HG02642 (cell line): ENCODE data around the gene ITPKB.
A peak's percentile ranks its signal among the peaks of the same experiment; 100 is the strongest.

Source experiments
- ATAC-seq: cut with Tn5 transposase; IDR thresholded peaks from one replicate; pipeline ENCODE4 v1.9.1; 2021; ENCODE audit warnings: mild to moderate bottlenecking; ENCODE audit not compliant: unreplicated experiment, poor library complexity

Gene ITPKB

DNA sequence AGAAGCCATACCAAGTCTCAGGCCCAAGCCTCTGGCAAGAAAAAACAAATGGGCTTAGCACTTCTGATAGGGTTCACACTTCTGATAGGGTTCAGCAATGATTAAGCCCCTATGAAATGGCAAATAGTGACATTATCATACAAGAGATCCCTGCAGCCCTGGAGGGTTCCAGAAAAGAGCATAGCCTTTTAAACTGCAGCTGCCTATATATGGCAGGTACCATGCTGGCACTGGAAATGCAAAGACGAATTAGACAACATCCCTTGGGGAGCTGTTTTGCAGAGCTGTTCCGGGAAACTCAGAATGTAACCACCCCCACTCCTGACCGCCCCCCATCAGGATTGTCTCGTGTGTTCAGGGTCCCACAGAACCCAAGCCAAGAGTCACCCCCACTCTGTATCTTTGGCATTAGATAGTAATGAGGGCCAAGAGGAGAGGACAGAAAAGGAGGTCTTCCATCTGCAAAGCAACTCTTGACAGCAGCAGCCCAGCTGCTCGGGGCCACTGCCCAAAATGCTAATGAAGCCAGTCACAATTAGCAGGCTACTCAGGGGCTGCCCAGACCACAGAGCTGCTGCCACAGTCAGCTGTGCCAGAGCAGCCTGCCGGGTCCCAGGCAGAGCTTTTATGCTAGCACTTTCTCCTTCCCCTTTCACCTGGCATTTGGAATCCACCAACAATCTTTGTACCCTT is 50.9 kb downstream of the ITPKB start:
- no peak for ATAC-seq

DNA sequence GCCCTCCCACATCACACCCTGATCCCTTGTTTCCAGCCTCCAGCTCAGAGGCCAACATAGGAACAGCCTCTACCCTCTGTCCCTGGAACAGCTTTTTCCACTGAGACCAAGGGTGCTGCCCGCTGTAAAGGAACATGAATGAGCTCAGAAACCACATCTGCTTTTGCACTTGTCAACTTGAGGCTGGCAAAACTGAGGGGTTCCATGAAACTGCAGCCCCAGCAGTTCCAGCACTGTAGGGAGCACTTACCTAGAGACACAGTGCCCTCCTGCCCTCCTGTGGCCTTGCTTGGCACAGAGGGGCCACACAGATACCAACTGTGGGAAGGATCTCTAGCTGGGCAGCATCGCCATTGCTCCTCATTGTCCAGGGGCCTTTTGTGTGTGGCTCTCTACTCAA is 51.7 kb downstream of the ITPKB start:
- ATAC-seq: no peak

DNA sequence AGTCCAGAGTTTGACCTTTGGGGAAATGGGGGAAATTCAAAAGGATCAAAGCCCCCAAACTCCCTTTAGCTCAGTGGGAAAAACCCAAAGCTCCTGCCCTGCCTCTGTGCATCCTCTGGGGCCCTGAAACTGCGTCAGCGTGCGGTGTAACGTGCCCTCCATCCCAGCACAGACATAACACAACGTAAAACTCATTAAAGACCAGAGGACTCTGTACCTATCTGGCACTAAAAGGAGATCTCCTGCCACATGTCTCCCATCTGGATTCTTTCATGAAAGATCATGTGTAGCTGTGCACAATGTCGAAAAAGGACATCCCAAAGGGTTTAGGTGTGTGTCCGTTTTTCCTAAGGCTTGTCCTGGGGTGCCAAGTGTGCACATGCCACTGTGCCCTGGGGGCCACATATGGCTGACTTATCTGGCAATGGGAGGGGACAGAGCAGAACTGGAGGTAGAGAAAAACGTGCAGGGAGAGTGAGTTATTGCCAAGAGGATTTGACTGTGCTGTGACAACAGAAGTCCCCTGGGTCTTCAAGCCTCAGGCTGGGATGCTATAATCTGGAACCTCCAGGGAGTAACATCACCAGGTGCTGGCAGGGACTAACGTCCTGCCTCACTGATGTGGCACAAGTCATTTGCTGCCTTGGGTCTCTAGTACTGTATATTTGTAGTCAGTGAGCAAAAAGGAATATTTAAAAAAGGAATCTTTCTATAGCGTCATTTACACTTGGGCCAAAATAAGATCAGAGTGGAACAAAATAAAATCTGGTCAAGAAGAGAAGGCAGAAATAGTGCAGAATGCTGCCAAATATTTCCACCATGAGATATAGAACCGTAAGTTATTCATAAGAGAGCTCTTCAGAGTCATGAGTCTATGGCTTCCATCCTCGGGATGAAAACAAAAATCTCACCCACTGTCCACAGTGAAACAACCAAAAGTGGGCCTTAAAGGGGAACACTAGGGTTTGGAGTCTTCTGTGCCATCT is 52.3 kb downstream of the ITPKB start:
- ATAC-seq: no peak

DNA sequence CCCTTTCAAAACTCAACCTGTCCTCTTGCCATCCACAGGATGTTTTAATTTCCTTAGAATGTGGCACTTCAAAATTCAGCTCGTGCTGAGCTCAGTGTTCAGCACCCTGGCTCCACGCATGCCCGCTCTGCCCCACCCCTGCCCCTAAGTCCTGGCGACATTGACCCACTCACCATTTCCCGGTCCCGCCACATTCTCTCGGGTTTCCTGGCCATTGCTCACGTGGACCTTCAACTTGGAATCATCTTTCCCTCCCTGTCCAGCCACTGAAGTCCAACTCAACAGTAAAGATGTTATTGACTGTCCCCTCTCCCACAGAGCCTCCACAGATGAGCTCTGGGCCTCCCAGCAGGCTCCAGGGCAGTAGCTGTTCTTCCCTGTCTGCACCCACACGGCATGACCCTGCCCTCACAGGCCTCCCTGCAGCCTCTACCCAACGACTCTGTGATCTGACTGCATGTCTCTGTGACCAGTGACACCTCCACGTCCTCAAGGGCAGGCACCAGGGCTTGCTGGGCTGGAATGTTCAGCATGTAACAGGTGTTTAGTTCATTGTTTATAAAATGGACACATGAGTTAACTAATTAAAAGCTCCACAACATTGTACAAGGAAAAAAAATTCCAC is 53.8 kb downstream of the ITPKB start:
- ATAC-seq: no peak

DNA sequence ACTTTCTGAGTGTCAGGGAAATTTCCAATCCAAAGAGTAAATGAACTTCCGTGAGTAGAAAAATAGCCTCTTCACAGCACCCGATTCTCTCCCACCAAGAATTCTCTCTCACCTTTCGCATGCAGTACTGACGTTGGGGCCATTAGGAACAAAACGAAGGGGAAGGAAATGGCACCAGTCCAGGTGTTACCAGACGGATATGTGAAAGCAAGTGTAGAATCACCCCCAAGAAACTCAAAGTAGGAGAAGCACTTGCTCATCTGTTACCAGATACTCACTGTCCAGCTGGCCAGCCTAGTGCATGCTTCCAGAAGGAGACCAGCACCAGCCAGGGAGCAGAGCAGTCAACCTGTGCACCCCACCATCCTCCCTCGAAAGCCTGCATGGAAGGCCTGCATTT is 55.1 kb downstream of the ITPKB start:
- ATAC-seq: no peak

DNA sequence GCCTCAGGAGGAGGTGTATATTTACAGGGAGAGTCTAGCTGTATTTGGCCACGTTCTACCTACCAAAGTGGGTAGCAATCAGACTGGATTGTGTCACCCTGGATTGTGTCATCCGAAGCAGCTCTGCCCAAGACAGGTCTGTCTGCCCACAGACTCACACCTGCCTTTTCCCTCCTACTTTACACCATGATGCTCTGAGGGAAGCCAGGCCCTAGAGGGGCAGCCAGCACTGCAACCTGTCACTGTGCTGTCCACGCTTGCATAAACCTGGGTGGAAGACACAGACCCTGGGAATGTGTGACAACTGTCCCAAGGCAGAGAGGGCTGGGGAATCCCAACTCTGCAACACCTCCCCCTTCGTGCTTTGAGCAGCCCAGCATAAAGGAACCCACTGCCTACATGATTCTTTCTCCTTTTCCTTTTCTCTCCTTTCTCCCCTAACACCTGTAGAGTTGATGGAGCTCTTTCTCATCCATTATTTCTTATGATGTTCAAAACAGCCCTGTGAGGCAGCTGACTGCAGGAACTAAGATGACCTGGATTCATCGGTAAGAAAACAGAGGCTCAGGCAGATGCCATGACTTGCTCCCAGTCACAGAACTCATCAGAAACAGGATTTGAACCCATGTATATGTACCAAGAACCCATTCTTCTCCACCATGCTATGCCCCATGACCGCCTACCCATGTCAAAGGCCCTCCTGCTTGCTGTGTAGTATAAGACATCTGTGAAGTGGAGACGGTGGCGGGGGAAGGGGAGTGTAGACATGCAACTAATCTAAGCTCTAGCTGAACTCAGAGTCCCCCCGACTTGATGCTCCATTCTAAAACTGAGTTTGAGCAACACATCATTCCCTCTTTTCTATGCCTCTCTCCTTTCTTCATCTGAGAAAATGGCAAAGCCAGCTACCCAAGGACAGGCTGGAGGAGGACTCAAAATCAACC is 55.9 kb downstream of the ITPKB start:
- ATAC-seq: no peak

DNA sequence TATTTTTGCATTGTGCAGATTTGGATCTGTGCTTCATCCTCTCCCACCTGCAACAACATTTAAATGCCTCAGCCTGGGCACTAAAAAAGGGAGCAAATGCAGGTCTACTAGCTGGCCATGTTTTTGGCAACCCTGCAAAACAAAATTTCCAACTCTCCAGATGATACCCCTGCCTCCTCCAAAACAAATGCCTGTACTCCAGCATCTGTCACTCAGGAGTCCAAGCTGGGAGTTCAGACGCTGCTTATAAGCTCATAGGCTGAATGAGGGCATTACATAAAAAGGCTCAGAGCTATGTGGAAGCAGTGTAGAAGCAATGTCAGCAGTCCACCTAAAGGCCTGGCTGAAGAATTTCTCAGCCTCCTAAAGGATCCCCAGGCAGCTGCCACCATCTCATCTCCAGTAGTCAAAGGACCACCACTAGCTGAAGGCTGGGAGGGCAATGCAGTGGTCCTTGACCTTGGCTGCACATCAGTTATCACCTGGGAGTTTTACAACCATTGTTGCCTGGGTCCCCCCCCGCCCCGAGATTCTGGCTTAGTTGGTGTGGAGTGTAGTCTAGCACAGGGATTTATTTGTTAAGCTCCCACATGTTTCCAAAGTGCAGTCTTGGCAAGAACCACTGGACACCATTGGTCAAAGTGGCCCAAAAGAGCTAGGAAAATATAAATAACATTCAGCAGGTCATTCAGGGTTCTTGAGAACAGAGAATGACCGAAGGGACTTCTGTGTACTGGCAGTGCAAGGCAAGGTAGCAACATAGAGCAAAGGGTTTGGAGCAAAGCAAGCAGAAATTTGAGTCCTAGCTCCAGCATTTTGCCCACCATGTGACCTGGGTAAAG is 57.2 kb downstream of the ITPKB start:
- no peak for ATAC-seq

DNA sequence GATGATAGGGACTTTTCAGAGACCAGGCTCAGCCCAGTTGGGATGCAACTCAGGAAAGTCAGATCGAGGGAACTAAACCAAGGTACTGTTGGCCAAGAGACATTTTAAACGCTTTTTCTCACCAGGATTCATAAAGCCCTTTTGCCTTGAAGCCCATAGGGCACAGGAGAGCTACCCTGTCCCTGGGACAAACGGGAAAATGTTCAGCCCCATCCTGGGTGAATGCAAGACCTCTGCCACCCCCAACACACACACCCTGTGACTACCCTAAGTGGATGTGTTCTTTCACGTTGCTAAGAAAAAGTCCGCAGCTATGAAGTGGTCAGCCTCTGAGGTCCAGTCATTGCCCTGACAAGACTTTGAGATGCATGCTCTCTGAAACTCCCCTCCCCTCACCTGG is 58.4 kb downstream of the ITPKB start:
- ATAC-seq: no peak

DNA sequence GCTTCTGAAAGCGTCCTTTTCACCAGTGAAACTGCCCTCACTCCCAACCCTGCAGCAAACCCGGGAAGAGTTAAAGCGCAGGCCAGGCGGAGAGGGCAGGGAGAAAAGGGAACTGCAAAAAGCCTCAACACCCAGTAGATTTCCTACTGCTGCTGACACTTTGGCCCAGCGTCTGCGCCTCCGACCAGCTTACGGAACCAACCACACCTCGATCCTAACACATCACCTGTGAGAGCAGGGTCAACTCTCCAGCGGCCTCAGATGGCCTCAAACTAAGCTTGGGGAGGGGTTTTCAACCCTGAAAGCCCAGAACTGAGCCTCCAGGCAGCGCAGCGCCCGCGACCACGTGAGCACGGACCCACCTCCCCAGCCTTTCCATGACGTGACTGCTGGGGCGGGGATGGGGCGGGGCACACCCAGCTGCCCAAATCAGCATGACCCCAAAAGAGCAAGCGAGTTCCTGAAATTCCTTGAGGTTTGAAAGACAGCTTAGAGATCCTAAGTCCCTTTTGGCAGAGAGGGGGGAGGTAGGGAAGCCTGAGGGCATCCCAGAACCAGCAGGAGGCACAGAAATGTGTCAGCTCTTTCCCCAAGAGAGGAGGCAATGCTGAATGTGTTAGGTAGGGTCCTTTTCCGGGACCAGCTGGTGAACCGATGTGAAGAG is 59.1 kb downstream of the ITPKB start:
- peak; percentile 57 for ATAC-seq

DNA sequence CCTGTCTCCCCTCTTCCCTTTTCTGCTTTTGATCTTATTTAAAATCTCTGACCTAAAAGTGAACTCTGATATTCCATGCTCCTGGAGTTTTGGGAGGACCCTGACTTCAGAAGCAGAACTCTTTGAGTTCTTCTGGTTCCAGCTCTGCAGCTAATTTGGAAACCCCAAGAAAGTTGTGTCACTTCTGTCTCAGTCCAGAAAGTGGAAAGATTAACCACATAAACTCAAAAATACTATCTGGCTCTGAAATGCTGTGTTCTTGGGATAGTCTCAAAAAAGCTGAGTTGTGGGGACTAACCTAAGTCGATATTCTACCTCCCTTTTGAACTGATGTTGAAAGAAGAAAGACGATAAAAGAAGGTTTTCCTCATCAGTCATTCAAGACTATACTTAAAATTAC is 59.8 kb downstream of the ITPKB start:
- no peak for ATAC-seq

DNA sequence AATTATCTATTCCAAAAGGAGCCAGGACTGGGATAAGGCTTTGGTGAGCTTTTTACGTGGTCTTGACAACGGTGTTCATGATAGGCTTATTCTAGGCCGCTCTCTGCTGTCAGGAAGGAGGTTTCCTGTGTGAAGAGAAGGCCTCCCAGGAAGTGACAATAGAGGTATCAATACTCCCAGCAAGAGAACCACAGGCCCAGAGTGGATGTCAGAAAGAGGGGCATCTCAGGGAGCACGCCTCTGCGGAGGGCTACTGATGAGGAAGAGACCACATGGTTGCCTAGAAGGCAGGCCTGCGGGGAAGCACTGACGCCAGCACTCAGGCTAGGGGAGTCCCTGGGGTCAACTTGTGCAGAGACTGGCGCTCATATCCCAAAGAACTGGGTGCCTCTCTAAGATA is 60.4 kb downstream of the ITPKB start:
- no peak for ATAC-seq

DNA sequence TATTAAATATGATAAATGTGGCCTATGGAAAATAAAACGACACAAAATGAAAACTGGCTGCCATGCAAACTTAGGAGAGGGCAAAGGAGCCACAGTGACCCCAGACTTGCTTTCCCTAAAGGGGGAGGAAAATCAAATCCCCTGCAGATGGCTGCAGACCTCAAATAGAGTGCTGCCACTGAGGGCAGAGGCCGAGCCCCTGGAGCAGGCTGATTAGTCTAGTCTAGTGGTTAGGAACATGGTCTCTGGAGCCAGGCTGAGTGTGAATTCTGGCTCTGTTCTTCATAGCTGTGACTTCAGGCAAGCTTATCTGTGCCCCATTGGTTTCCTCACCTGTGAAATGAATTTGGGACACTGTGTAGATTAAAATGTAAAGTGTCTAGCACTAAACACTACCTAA is 60.8 kb downstream of the ITPKB start:
- ATAC-seq: no peak

DNA sequence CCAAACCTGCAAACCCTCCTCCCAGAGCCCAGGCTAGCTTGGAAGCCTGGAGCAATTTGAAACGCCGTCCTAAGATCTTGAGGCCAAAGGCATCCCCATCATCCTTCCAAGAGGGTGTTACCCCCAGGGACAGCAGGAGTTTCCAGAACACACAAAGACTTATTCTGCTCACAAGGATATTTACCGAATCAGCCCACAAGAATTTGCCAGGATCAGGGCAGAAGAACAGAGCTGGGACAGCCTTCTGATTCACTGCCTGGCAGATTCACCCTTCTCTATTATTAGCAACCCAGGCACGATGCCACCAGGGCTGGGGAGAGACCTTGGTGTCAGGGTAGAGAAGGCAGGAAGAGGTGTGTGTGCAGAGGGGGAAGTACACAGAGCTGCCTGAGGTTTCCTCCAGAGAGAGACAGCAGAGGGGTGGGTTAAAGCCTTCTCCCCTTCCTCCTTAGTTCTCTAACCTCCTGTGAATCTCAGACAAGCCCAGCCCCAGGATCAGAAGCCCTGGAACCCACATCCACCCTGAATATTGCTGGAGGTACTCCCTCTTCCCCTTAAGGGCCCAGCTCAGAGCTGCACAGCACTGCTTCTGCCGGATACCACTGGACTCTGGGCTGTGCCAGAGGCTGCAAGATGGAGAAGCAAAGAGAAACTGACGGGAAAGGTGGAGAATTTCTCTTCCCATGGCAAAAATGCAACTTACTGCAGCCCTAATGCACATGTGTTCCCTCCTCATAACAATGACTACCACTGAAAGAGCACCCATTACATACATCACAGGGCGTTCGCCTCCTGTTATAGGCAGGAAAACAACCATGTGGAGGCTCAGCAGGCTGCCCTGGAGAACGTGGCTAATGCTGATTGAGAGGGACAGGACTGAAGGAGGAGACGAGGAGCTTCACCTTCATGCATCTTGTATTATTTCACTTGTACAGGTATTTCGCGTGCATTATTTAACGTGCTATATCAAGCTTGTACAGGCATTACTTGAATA is 61.8 kb downstream of the ITPKB start:
- peak; percentile 37 for ATAC-seq

DNA sequence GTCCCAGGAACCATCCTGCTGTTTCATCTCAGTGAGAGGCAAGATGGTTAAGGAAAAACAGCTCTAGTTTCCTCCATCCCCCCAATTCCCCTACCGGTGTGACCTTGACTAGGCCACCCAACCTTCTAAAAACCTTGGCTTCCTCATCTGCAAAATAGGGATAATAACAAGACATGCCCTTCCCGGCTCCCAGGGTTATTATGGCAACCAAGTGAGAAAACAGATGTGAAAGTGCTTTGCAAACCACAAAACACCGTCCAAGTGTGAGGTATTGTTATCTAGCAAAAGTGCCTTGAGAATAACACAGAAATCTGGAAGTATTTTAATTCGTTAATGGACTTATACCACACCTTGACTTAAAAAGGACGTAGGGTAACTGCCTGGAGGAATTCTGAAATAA is 62.7 kb downstream of the ITPKB start:
- ATAC-seq: no peak

DNA sequence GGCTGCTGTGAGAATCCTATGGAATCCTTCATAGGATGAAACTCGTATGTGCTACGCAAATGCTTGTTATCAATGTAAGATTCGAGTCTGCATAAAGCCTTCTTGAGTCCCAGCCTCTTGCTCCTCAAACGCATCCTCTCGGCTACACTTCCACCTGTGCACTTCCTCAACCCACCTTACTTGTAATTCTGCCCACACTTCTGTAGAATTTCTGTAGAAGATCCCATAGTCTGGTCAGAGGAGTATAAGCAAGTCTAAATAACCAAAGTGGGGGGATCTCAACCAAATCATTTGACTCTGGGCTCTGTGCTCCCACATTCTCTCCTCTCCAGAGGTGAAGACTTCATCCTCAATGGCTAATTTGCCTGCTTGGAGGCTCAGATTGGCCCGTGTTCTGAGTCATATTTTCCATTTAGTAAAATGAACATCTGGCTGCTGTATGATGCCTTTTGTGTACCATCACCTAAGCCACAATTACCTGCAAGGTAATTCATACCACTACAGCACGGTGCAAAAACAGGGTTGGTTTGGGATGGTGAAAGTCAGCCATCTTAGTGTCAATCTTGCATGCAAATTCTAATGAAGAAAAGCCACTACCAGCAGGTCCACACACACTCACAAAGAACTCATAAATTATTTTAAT is 63.2 kb downstream of the ITPKB start:
- no peak for ATAC-seq

DNA sequence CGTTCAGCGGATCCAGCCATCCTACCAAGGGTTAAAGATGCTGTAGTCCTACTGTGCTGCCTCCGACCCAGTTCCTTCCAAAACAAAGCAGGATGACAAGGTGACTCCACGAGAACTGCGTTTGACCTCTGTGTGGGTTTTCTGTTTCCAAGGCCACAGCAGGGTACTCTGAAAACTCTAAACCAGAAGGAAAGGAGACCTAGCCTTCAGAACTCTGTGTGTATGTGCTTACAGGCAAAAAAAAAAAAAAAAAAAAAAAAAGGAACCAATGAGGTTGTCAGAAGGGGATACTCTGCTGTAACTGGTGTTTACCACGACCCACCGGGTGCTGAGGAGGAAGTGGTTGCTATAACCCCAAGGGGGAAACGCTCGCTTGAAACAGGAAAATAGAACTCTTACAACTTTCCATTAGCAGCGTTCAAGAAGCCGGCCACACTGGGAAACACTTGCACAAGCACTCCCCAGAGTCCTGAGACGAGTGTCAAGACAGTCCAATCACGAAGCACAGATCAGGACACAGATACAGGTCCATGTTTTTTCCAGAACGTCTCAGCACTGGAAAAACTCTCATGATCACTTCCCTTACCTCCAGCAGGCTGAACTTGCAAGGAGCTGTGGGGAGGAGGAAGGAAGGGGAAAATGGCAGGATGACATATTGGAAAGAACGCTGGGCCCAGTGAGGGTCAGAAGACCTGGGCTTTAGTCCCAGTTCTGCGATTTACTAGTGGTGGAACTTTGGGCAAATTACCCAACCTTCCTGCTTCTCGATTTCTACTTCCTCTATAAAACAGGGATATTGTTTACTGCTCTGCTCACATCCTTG is 64.0 kb downstream of the ITPKB start:
- ATAC-seq: peak; percentile 67
